K562 (cell line): ENCODE measurements around the gene PIP5KL1. TPM values are rescaled to one million over a fixed set of nuclear protein-coding genes. Genes with fewer than 3 reads are reported as not detected.

Source experiments
- HEY1 ChIP-seq: fragments of 250-450 bp; sonication (Bioruptor Pico); IDR thresholded peaks from 2 replicates; pipeline ENCODE4 v1.5.0; 2020; ENCODE audit warnings: mild to moderate bottlenecking, moderate library complexity, borderline replicate concordance
- MTA2 ChIP-seq: fragments of 450-650 bp; IDR thresholded peaks from 2 replicates; pipeline ENCODE4 v1.6.1; 2016; ENCODE audit warnings: low read depth
- MXI1 ChIP-seq: IDR thresholded peaks from 2 replicates; pipeline ENCODE4 v1.6.1; 2011; ENCODE audit warnings: low read depth, mild to moderate bottlenecking, improper control_type of control experiment, low read length
- POLR2A ChIP-seq: fragments of 450-650 bp; conservative IDR thresholded peaks from 2 replicates; pipeline ENCODE4 v1.6.1; 2016
- POLR2G ChIP-seq: fragments of 200-400 bp; formaldehyde crosslinking; IDR thresholded peaks from 2 replicates; pipeline ENCODE4 v1.6.1; 2017; ENCODE audit warnings: low read depth, mild to moderate bottlenecking, antibody characterized with exemption, low read length, moderate library complexity
- SLC30A9 ChIP-seq: fragments of 250-450 bp; sonication (Bioruptor Pico); IDR thresholded peaks from 2 replicates; pipeline ENCODE4 v1.8.0; 2022; ENCODE audit warnings: mild to moderate bottlenecking, moderate library complexity
- TEAD4 ChIP-seq, 2 experiments: sonication (generic) in 1 of 2; formaldehyde crosslinking in 1 of 2; IDR thresholded peaks; 2 replicates each; pipeline versions ENCODE4 v1.6.1 to v1.8.0; 2012 to 2022; ENCODE audit warnings: borderline replicate concordance in 1 of 2, inconsistent platforms in 1 of 2, low read length in 1 of 2, mild to moderate bottlenecking in 1 of 2, missing genetic modification reagents in 1 of 2
- ZNF395 ChIP-seq: fragments of 200-800 bp; sonication (Bioruptor generic); IDR thresholded peaks from 2 replicates; pipeline ENCODE4 v1.6.1; 2017; ENCODE audit warnings: missing genetic modification characterization, missing compliant biosample characterization
- ZNF609 ChIP-seq: sonication (generic); formaldehyde crosslinking; IDR thresholded peaks from 2 replicates; pipeline ENCODE4 v1.8.1; 2023; ENCODE audit warnings: missing genetic modification reagents, mild to moderate bottlenecking, borderline replicate concordance
- polyA plus RNA-seq, 8 experiments: library from polyadenylated mRNA; depleted of rRNA in 4 of 8; stranded (reverse) in 5 of 8; unstranded in 3 of 8; fragments of >200 nt; fragmentation: Nextera tagmentation in 2 of 8; fragmentation: Illumina TruSeq in 1 of 8; extraction: Ambion mirVana in 2 of 8; extraction: Trizol in 1 of 8; gene quantifications; 2 replicates each; pipeline versions ENCODE4 v1.2.1 to v1.2.3, GENCODE V29; 2011 to 2014; ENCODE audit warnings: inconsistent platforms in 1 of 8, missing spikeins in 1 of 8
- total RNA-seq, 7 experiments: library from RNA; depleted of rRNA in 6 of 7; stranded (reverse); fragments of >200 nt in 6 of 7; fragmentation: Illumina TruSeq in 2 of 7; extraction: Trizol in 2 of 7; gene quantifications; 2 replicates each; pipeline versions ENCODE4 v1.2.1 to v1.2.3, GENCODE V29; 2011 to 2021; ENCODE audit warnings: low replicate concordance in 1 of 7

PIP5KL1 gene
- total and polyA plus RNA-seq, 9 of the 15 experiments (the other 6 are each of a cell fraction or from before 2014, with no cell fraction given) = 0.18 to 4.8 (median 1.2) TPM

- no peak for TF ChIP-seq ZNF395 (CRISPR knock-in tag)
- no peak for TF ChIP-seq MXI1
- 0 out of 2 replicates have a peak, but pooled peaks have one; percentile 21 for TF ChIP-seq POLR2A
- TF ChIP-seq POLR2G = peak; percentile 70
- 0 out of 2 replicates have a peak, but pooled peaks have one; percentile 22 for TF ChIP-seq TEAD4 (IDR thresholded peaks at IDR 0.05; ENCODE audit: low read length)
- no peak for TF ChIP-seq TEAD4 (CRISPR knock-in tag; IDR thresholded peaks at IDR 0.05; ENCODE audit: borderline replicate concordance)
- no peak for TF ChIP-seq SLC30A9 (CRISPR knock-in tag)
- TF ChIP-seq ZNF609 (CRISPR knock-in tag) = no peak
- no peak for TF ChIP-seq HEY1 (CRISPR knock-in tag)
- TF ChIP-seq MTA2 = no peak
Observed at GRCh38 chr9:127927988-127928675, 2.4 kb downstream of the PIP5KL1 start (continued).
